Measurements from ENCODE around the gene LCN15.
"Not testable (repeated sequence)": the region's sequence is repeated elsewhere in the genome, so short reads cannot be mapped to it uniquely, and the experiment has no call there.

The LCN15 gene

GRCh38 chr9:136722093-136722968 lies 42.0 kb downstream of the LCN15 start:
- no peak for DNase-seq (ENCODE audit: low spot score)

- no peak for DNase-seq (ENCODE audit: low spot score)
Observed at GRCh38 chr9:136721339-136722092, 42.8 kb downstream of the LCN15 start.

- DNase-seq (ENCODE audit: low spot score): no peak
Observed at GRCh38 chr9:136720898-136721338, 43.4 kb downstream of the LCN15 start.

- no peak for DNase-seq (ENCODE audit: low spot score)
Observed at GRCh38 chr9:136720251-136720897, 43.9 kb downstream of the LCN15 start.

GRCh38 chr9:136719195-136719880 lies 45.0 kb downstream of the LCN15 start:
- DNase-seq (ENCODE audit: low spot score): no peak

- no peak for DNase-seq (ENCODE audit: low spot score)
Observed at GRCh38 chr9:136718345-136719194, 45.7 kb downstream of the LCN15 start.

GRCh38 chr9:136717399-136717798 lies 46.9 kb downstream of the LCN15 start:
- DNase-seq (ENCODE audit: low spot score): no peak

- no peak for DNase-seq (ENCODE audit: low spot score)
Observed at GRCh38 chr9:136714893-136715274, 49.4 kb downstream of the LCN15 start.

- DNase-seq (ENCODE audit: low spot score): no peak
Observed at GRCh38 chr9:136714096-136714892, 50.0 kb downstream of the LCN15 start.

- DNase-seq (ENCODE audit: low spot score): no peak
Observed at GRCh38 chr9:136713550-136713949, 50.8 kb downstream of the LCN15 start.

GRCh38 chr9:136712690-136713544 lies 51.4 kb downstream of the LCN15 start:
- no peak for DNase-seq (ENCODE audit: low spot score)

GRCh38 chr9:136711751-136712689 lies 52.3 kb downstream of the LCN15 start, which contains the start of gene DIPK1B:
TSS of gene DIPK1B (plus strand) at chr9:136712572. CDS start at chr9:136712666, 94 bp downstream.
- DNase-seq (ENCODE audit: low spot score): no peak

- DNase-seq (ENCODE audit: low spot score): not testable (repeated sequence)
Observed at GRCh38 chr9:136711219-136711648, 53.1 kb downstream of the LCN15 start.

GRCh38 chr9:136710543-136710942 lies 53.8 kb downstream of the LCN15 start:
- no peak for DNase-seq (ENCODE audit: low spot score)
